Mucosa of rectum (tissue), 2 donors: ENCODE measurements around the gene CCDC57.

Experiments
- H3K27ac ChIP-seq, 2 donors: one replicate each; pipeline ENCODE4 v1.7.0; 2013; ENCODE audit warnings: inconsistent platforms in 2 of 2, low read depth in 2 of 2, low read length in 2 of 2
- H3K27me3 ChIP-seq, 2 donors: one replicate each; pipeline ENCODE4 v1.7.0; 2013; ENCODE audit warnings: low read length in 2 of 2; ENCODE audit not compliant: control insufficient read depth in 2 of 2, insufficient read depth in 2 of 2
- H3K36me3 ChIP-seq, 2 donors: one replicate each; pipeline ENCODE4 v1.7.0; 2013; ENCODE audit warnings: low read length in 2 of 2; ENCODE audit not compliant: control insufficient read depth in 2 of 2, insufficient read depth in 2 of 2
- H3K4me1 ChIP-seq, 2 donors: one replicate each; pipeline ENCODE4 v1.7.0; 2013; ENCODE audit warnings: low read length in 2 of 2, mild to moderate bottlenecking in 1 of 2; ENCODE audit not compliant: control insufficient read depth in 2 of 2, insufficient read depth in 2 of 2
- H3K4me3 ChIP-seq, 2 donors: one replicate each; pipeline ENCODE4 v1.7.0; 2013; ENCODE audit warnings: low read length in 2 of 2
- H3K9ac ChIP-seq, 2 donors: one replicate each; pipeline ENCODE4 v1.7.0; 2013; ENCODE audit warnings: low read length in 2 of 2, low read depth in 1 of 2, mild to moderate bottlenecking in 1 of 2
- H3K9me3 ChIP-seq, 2 donors: one replicate each; pipeline ENCODE4 v1.7.0; 2013; ENCODE audit warnings: low read length in 2 of 2; ENCODE audit not compliant: control insufficient read depth in 2 of 2
- donor health status: healthy.
- donor health status: Normal muscosa, but diverticular disease.

Gene CCDC57

GRCh38 chr17:82153295-82153691 is 59.3 kb downstream of the CCDC57 start:
- Histone ChIP-seq H3K36me3 (peaks cover 9 to 12% of the 10 kb centered on the region in 2 donors), H3K9ac (no peak overlapping the region)

GRCh38 chr17:82152556-82153294 is 59.9 kb downstream of the CCDC57 start:
- no peak overlapping the region for H3K27ac ChIP-seq
- no peak overlapping the region for H3K4me3 ChIP-seq
- peaks cover 9 to 12% of the 10 kb centered on the region in 2 donors for H3K36me3 ChIP-seq
- no peaks in the 10 kb centered on the region for H3K9me3 ChIP-seq
- no peaks in the 10 kb centered on the region for H3K27me3 ChIP-seq
- H3K9ac ChIP-seq: no peak overlapping the region
- H3K4me1 ChIP-seq: no peaks in the 10 kb centered on the region

More at GRCh38 chr17:82153295-82153691, 59.3 kb downstream of the CCDC57 start:
- H3K9me3 ChIP-seq: no peaks in the 10 kb centered on the region
- no peaks in the 10 kb centered on the region for H3K27me3 ChIP-seq
- H3K4me3 ChIP-seq: no peak overlapping the region
- H3K27ac ChIP-seq: no peak overlapping the region
- H3K4me1 ChIP-seq: no peaks in the 10 kb centered on the region

- Histone ChIP-seq H3K9me3 (no peaks in the 10 kb centered on the region), H3K27me3 (no peaks in the 10 kb centered on the region), H3K27ac (no peak overlapping the region), H3K9ac (no peak overlapping the region), H3K36me3 (peaks cover 7 to 8% of the 10 kb centered on the region in 2 donors), H3K4me1 (no peaks in the 10 kb centered on the region), H3K4me3 (no peak overlapping the region)
Measured at GRCh38 chr17:82152114-82152513, 60.5 kb downstream of the CCDC57 start.

GRCh38 chr17:82151106-82151957 is 61.3 kb downstream of the CCDC57 start:
- Histone ChIP-seq H3K9me3 (no peaks in the 10 kb centered on the region), H3K27me3 (no peaks in the 10 kb centered on the region), H3K4me1 (no peaks in the 10 kb centered on the region), H3K9ac (no peak overlapping the region), H3K27ac (no peak overlapping the region), H3K4me3 (no peak overlapping the region), H3K36me3 (peaks cover 3 to 8% of the 10 kb centered on the region in 2 donors)

GRCh38 chr17:82149401-82150099 is 63.1 kb downstream of the CCDC57 start:
- Histone ChIP-seq H3K36me3 (peaks cover 3 to 6% of the 10 kb centered on the region in 2 donors), H3K9me3 (no peaks in the 10 kb centered on the region), H3K4me3 (no peak overlapping the region), H3K9ac (no peak overlapping the region), H3K27me3 (no peaks in the 10 kb centered on the region), H3K27ac (no peak overlapping the region), H3K4me1 (no peaks in the 10 kb centered on the region)

GRCh38 chr17:82148997-82149396 is 63.6 kb downstream of the CCDC57 start:
- Histone ChIP-seq H3K36me3 (peaks cover 0 to 4% of the 10 kb centered on the region in 2 donors), H3K27me3 (no peaks in the 10 kb centered on the region), H3K4me1 (no peaks in the 10 kb centered on the region), H3K4me3 (no peak overlapping the region), H3K27ac (no peak overlapping the region), H3K9me3 (no peaks in the 10 kb centered on the region), H3K9ac (no peak overlapping the region)

GRCh38 chr17:82148011-82148410 is 64.6 kb downstream of the CCDC57 start:
- no peak overlapping the region for H3K4me3 ChIP-seq
- no peaks in the 10 kb centered on the region for H3K27me3 ChIP-seq
- no peak overlapping the region for H3K9ac ChIP-seq
- no peaks in the 10 kb centered on the region for H3K4me1 ChIP-seq
- H3K27ac ChIP-seq: no peak overlapping the region
- H3K36me3 ChIP-seq: peaks cover 0 to 3% of the 10 kb centered on the region in 2 donors
- no peaks in the 10 kb centered on the region for H3K9me3 ChIP-seq

- Histone ChIP-seq H3K4me3 (no peak overlapping the region), H3K27ac (no peak overlapping the region), H3K4me1 (no peaks in the 10 kb centered on the region), H3K9ac (no peak overlapping the region), H3K36me3 (peaks cover 0 to 3% of the 10 kb centered on the region in 2 donors), H3K27me3 (no peaks in the 10 kb centered on the region), H3K9me3 (no peaks in the 10 kb centered on the region)
Measured at GRCh38 chr17:82146663-82147654, 65.7 kb downstream of the CCDC57 start.

GRCh38 chr17:82145550-82146155 is 67.0 kb downstream of the CCDC57 start:
- Histone ChIP-seq H3K4me1 (no peaks in the 10 kb centered on the region), H3K27ac (no peak overlapping the region), H3K27me3 (no peaks in the 10 kb centered on the region), H3K9ac (no peak overlapping the region), H3K9me3 (no peaks in the 10 kb centered on the region), H3K36me3 (peaks cover 0 to 3% of the 10 kb centered on the region in 2 donors), H3K4me3 (no peak overlapping the region)
